Adrenal gland (tissue), 12 donors: ENCODE results near the gene DGLUCY. TPM values are rescaled to one million over a fixed set of nuclear protein-coding genes. Genes with fewer than 3 reads are reported as not detected.

ENCODE experiments used
- DNase-seq, 7 donors: peaks; one replicate each; pipeline ENCODE4 v3.0.0-alpha.2; 2019 to 2020
- H3K27ac ChIP-seq, 5 donors: fragments of 200-600 bp; sonication (generic) in 4 of 5; 1 replicate in 3 of 5; 2 replicates in 2 of 5; pipeline versions ENCODE4 v1.5.1 to v1.8.0; 2016 to 2020; ENCODE audit warnings: mild to moderate bottlenecking in 1 of 5
- H3K27me3 ChIP-seq: fragments of 200-600 bp; 2 replicates; pipeline ENCODE4 v1.8.0; 2021
- H3K36me3 ChIP-seq, 2 donors: fragments of 200-600 bp; replicated peaks in 1 of 2; 1 replicate in 1 of 2; 2 replicates in 1 of 2; pipeline versions ENCODE4 v1.5.1 to v1.8.0; 2018 to 2022
- H3K4me1 ChIP-seq, 2 donors: fragments of 200-600 bp; replicated peaks in 1 of 2; 1 replicate in 1 of 2; 2 replicates in 1 of 2; pipeline versions ENCODE4 v1.5.1 to v1.8.0; 2018 to 2021
- H3K4me3 ChIP-seq, 4 donors: fragments of 200-600 bp; sonication (generic) in 3 of 4; one replicate each; pipeline ENCODE4 v1.5.1; 2016 to 2018
- H3K9me3 ChIP-seq, 3 donors: fragments of 200-600 bp; sonication (generic) in 1 of 3; replicated peaks in 1 of 3; 1 replicate in 2 of 3; 2 replicates in 1 of 3; pipeline versions ENCODE4 v1.5.1 to v1.8.0; 2016 to 2021
- CTCF ChIP-seq, 6 experiments: fragments of 450-650 bp in 4 of 6; fragments of 200-600 bp in 2 of 6; sonication (generic) in 1 of 6; IDR thresholded peaks; 1 replicate in 5 of 6; 2 replicates in 1 of 6; pipeline versions ENCODE4 v1.5.1 to v1.8.0; 2016 to 2021; ENCODE audit warnings: antibody characterized with exemption in 6 of 6, mild to moderate bottlenecking in 2 of 6, moderate library complexity in 1 of 6
- POLR2A ChIP-seq, 2 donors: fragments of 450-650 bp; IDR thresholded peaks; one replicate each; pipeline ENCODE4 v1.6.1; 2017; ENCODE audit warnings: antibody characterized with exemption in 2 of 2, mild to moderate bottlenecking in 2 of 2, moderate library complexity in 1 of 2
- WGBS, 4 donors: extraction: QIAGEN DNeasy Blood & Tissue Kit in 2 of 4; methylation state at CpG; one replicate each; pipeline versions ENCODE4 v1.1.5 to v1.1.7; 2013 to 2017; 5-methylcytosine and 5-hydroxymethylcytosine counted together
- intact Hi-C, 2 donors: fragments of 100-400 bp; cut with DNase I; formaldehyde crosslinking; loops; one replicate each; pipeline versions ENCODE4 v1.14.1 to v1.15.0; 2022 to 2023
- polyA plus RNA-seq, 3 donors: library from polyadenylated mRNA; stranded (reverse); fragments of 200-250 nt in 2 of 3; fragments of 350-450 nt in 1 of 3; fragmentation: Illumina TruSeq in 1 of 3; extraction: RNeasy Lipid Tissue Mini Kit (QIAGEN cat#74804) in 1 of 3; gene quantifications; one replicate each; pipeline ENCODE4 v1.2.3, GENCODE V29; 2013 to 2014
- total RNA-seq, 9 donors: library from RNA; depleted of rRNA in 4 of 9; stranded (reverse); fragments of >200 nt in 4 of 9; fragments of 120-200 nt in 1 of 9; fragmentation: NEBNext Ultra II Directional in 1 of 9; extraction: Animal tissue kit (Norgen Biotek cat#: 25700) in 1 of 9; gene quantifications; one replicate each; pipeline versions ENCODE4 v1.1.0 to v1.2.4, GENCODE V29; 2013 to 2023
- donor health status: healthy with polysubstance abuse.
- donor health status: Bipolar disorder and iron deficiency.
- donor health status: DM: yes; HTN: yes; CAD: no.
- donor health status: DM: no; HTN: no; CAD: no.
- donor health status: DM: no; HTN: no; CAD: no.
- donor health status: DM: yes; HTN: yes; CAD: no.

Gene DGLUCY
- total and polyA plus RNA-seq, 12 donors = 48.9 to 93.4 (median 70.9) TPM

DNA sequence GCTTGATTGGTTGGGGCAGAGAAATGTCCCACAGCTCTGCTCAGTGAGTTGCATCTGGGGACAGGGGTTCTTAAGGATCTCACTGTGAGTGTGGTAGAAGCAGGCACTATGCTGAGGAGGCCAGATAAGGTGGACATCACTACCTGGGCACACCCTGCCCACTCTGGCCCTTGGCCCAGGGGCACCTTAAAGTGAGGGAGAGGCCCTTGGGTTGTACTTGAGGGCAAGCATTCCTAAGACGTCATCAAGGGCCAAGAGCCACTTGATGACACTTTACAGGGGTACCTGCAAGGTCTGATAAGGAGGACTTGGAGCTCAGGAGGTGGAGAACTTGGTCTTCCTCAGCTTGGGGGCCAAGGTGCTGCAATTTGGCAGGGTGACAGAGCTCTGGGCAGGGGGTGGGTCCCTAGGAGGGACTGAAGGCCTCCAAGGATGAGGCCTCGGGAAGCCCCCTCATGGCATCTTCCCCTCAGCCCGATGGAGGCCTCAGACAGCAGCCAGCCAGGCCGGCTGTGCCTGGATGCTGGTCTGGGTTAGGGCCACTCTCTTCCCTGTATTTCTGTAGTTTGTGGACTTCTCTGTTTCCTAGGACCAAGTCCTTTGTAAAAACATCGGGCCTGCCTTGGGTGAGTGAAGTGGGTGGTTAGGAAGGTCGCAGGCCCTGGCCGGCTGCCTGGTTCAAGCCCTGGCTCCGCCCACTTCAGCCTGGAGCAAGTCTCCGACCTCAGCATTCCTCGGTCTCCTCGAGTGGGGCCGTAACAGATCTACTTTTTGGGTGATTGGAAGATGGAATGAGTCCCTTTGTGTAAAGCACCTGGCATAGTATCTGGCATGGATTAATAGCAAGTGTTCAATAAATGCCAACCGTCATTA, 105.9 kb downstream of the DGLUCY start:
- H3K27me3 ChIP-seq = no peaks in the 10 kb centered on the region
- peaks cover 0 to 33% of the 10 kb centered on the region in 2 donors for H3K36me3 ChIP-seq
- no peak overlapping the region for H3K4me3 ChIP-seq
- 43 to 65% (median 61%) methylated on average over 13 of the region's 13 CpGs for WGBS, 4 donors
- DNase-seq = peak in 6 of 7 donors; percentile 49 to 67 (median 58)
- intact Hi-C loops = no loop called here
- H3K27ac ChIP-seq = no peak overlapping the region
- peaks cover 0 to 8% of the 10 kb centered on the region in 2 donors for H3K4me1 ChIP-seq
- TF ChIP-seq CTCF (IDR thresholded peaks at IDR 0.05) (no peak), POLR2A (IDR thresholded peaks at IDR 0.05) (no peak)
- no peaks in the 10 kb centered on the region for H3K9me3 ChIP-seq

DNA sequence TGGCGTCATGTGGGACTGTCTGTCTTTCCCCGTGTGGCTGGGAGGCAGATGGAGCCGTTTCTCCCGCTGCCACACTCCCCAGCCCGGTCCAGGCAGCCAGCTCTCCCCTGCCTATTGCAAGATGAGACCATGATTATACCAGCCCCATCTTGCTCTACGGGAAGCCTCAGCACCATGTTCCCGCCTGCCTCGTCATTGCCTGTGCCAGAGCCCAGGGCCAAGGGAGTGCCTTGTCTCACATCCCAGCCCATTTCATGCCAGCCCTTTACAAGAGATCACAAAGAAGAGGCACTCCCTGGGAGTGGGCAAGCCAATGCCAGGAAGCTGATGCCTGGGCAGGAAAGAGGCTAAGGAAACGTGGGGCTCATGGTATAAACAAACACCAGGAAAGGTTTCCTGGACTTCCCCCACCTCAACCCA, 106.7 kb downstream of the DGLUCY start:
- Histone ChIP-seq H3K27me3 (no peaks in the 10 kb centered on the region), H3K27ac (no peak overlapping the region), H3K4me3 (no peak overlapping the region), H3K36me3 (peaks cover 0 to 31% of the 10 kb centered on the region in 2 donors), H3K4me1 (peaks cover 0 to 8% of the 10 kb centered on the region in 2 donors), H3K9me3 (no peaks in the 10 kb centered on the region)
- intact Hi-C loops = no loop called here
- WGBS, 4 donors = 87 to 95% (median 90%) methylated on average over 4 to 9 of the region's 9 CpGs
- TF ChIP-seq POLR2A (IDR thresholded peaks at IDR 0.05) (no peak), CTCF (IDR thresholded peaks at IDR 0.05) (no peak)
- DNase-seq = no peak

DNA sequence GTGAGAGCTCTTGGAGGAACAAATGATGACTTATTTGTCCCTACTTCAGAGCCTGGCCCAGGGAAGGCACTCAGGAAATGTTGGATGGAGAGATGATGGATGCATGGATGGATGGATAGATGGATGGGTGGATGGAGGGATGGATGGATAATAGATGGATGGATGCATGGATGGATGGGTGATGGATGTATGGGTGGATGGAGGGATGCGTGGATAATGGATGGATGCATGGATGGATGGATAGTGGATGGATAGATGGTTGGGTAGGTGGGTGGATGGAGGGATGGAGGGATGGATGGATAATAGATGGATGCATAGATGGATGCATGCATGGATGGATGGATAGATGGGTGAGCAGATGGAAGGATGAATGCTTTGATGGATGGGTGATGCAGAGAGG, 107.4 kb downstream of the DGLUCY start:
- WGBS, 4 donors = 97 to 100% (median 100%) methylated on average over 1 of the region's 1 CpG

More for the DNA sequence above, 107.4 kb downstream of the DGLUCY start:
- intact Hi-C loops = no loop called here
- peaks cover 0 to 8% of the 10 kb centered on the region in 2 donors for H3K4me1 ChIP-seq
- peaks cover 0 to 25% of the 10 kb centered on the region in 2 donors for H3K36me3 ChIP-seq
- no peak overlapping the region for H3K27ac ChIP-seq
- H3K4me3 ChIP-seq = no peak overlapping the region
- DNase-seq = no peak
- TF ChIP-seq CTCF (IDR thresholded peaks at IDR 0.05) (no peak), POLR2A (IDR thresholded peaks at IDR 0.05) (no peak)
- H3K27me3 ChIP-seq = no peaks in the 10 kb centered on the region
- H3K9me3 ChIP-seq = no peaks in the 10 kb centered on the region
